UCSD-AML1 (cell line): ENCODE data around the gene RADIL.
"Not testable (repeated sequence)": the region's sequence is repeated elsewhere in the genome, so short reads cannot be mapped to it uniquely, and the experiment has no call there.

Source experiments
- DNase-seq: peaks from one replicate; lab custom pipeline; 2025; ENCODE audit not compliant: unreplicated experiment; lab: John Stamatoyannopoulos, UW

The RADIL gene

GRCh38 chr7:4794171-4794570 lies 89.3 kb downstream of the RADIL start:
- DNase-seq: not testable (repeated sequence)

GRCh38 chr7:4793385-4793993 lies 90.0 kb downstream of the RADIL start:
- DNase-seq: not testable (repeated sequence)

GRCh38 chr7:4792537-4793126 lies 90.9 kb downstream of the RADIL start:
- no peak for DNase-seq

- DNase-seq: peak; percentile 13
Observed at GRCh38 chr7:4791738-4792536, 91.6 kb downstream of the RADIL start.

- DNase-seq: no peak
Observed at GRCh38 chr7:4791101-4791737, 92.3 kb downstream of the RADIL start.

- DNase-seq: no peak
Observed at GRCh38 chr7:4790516-4790991, 93.0 kb downstream of the RADIL start.

- no peak for DNase-seq
Observed at GRCh38 chr7:4790078-4790465, 93.4 kb downstream of the RADIL start.

- no peak for DNase-seq
Observed at GRCh38 chr7:4789194-4790077, 94.1 kb downstream of the RADIL start.

GRCh38 chr7:4788627-4789189 lies 94.8 kb downstream of the RADIL start:
- no peak for DNase-seq

GRCh38 chr7:4787947-4788626 lies 95.4 kb downstream of the RADIL start:
- no peak for DNase-seq

- DNase-seq: no peak
Observed at GRCh38 chr7:4787541-4787940, 96.0 kb downstream of the RADIL start.

GRCh38 chr7:4786015-4786414 lies 97.5 kb downstream of the RADIL start:
- DNase-seq: no peak

- DNase-seq: no peak
Observed at GRCh38 chr7:4785371-4785770, 98.1 kb downstream of the RADIL start.

GRCh38 chr7:4784799-4785198 lies 98.7 kb downstream of the RADIL start:
- DNase-seq: no peak

- DNase-seq: no peak
Observed at GRCh38 chr7:4783762-4784351, 99.7 kb downstream of the RADIL start.

GRCh38 chr7:4783292-4783652 lies 100.2 kb downstream of the RADIL start:
- no peak for DNase-seq

GRCh38 chr7:4782333-4783291 lies 100.9 kb downstream of the RADIL start:
- no peak for DNase-seq

GRCh38 chr7:4781366-4782069 lies 102.0 kb downstream of the RADIL start:
- DNase-seq: no peak
